ENCODE results near the gene GIPC2.
"Not testable (repeated sequence)": the region's sequence is repeated elsewhere in the genome, so short reads cannot be mapped to it uniquely, and the experiment has no call there.

Gene GIPC2

GRCh38 chr1:78101051-78101450 is 55.3 kb downstream of the GIPC2 start:
- no peak for DNase-seq

GRCh38 chr1:78101514-78101913 is 55.7 kb downstream of the GIPC2 start:
- DNase-seq, result no peak

- no peak for DNase-seq
Observed at GRCh38 chr1:78102082-78102481, 56.3 kb downstream of the GIPC2 start.

GRCh38 chr1:78102916-78103315 is 57.1 kb downstream of the GIPC2 start:
- no peak for DNase-seq

GRCh38 chr1:78104322-78104721 is 58.6 kb downstream of the GIPC2 start:
- no peak for DNase-seq

- not testable (repeated sequence) for DNase-seq
Observed at GRCh38 chr1:78109659-78110058, 63.9 kb downstream of the GIPC2 start.

- no peak for DNase-seq
Observed at GRCh38 chr1:78113156-78113916, 67.6 kb downstream of the GIPC2 start.

GRCh38 chr1:78114034-78114956 is 68.5 kb downstream of the GIPC2 start:
- peak; percentile 67 to 75 for DNase-seq

- not testable (repeated sequence) for DNase-seq
Observed at GRCh38 chr1:78120485-78120884, 74.7 kb downstream of the GIPC2 start.

- no peak for DNase-seq
Observed at GRCh38 chr1:78121710-78122109, 75.9 kb downstream of the GIPC2 start.

- no peak for DNase-seq
Observed at GRCh38 chr1:78122389-78122788, 76.6 kb downstream of the GIPC2 start.

- no peak for DNase-seq
Observed at GRCh38 chr1:78126506-78126905, 80.7 kb downstream of the GIPC2 start.

GRCh38 chr1:78132174-78132947 is 86.6 kb downstream of the GIPC2 start:
- DNase-seq, result no peak

- DNase-seq, result no peak
Observed at GRCh38 chr1:78132948-78133322, 87.2 kb downstream of the GIPC2 start.

- no peak for DNase-seq
Observed at GRCh38 chr1:78136680-78137079, 90.9 kb downstream of the GIPC2 start.

- DNase-seq, result no peak
Observed at GRCh38 chr1:78141531-78142231, 95.9 kb downstream of the GIPC2 start.

- DNase-seq, result no peak
Observed at GRCh38 chr1:78142736-78143135, 97.0 kb downstream of the GIPC2 start.

- no peak for DNase-seq
Observed at GRCh38 chr1:78143152-78143551, 97.4 kb downstream of the GIPC2 start.

GRCh38 chr1:78143673-78144072 is 97.9 kb downstream of the GIPC2 start:
- no peak for DNase-seq

- peak; percentile 47 to 48 for DNase-seq
Observed at GRCh38 chr1:78145105-78145580, 99.4 kb downstream of the GIPC2 start.

GRCh38 chr1:78146205-78146771 is 100.5 kb downstream of the GIPC2 start:
- no peak for DNase-seq

- no peak for DNase-seq
Observed at GRCh38 chr1:78147031-78147430, 101.3 kb downstream of the GIPC2 start.
